GM21576 (cell line): Measurements from ENCODE around the gene TROAP.
A peak's percentile ranks its signal among the peaks of the same experiment; 100 is the strongest.
"Not testable (repeated sequence)": the region's sequence is repeated elsewhere in the genome, so short reads cannot be mapped to it uniquely, and the experiment has no call there.

ENCODE experiments used
- ATAC-seq: cut with Tn5 transposase; IDR thresholded peaks from one replicate; pipeline ENCODE4 v1.9.1; 2021; ENCODE audit warnings: mild to moderate bottlenecking, moderate library complexity; ENCODE audit not compliant: unreplicated experiment

Gene TROAP, protein sequence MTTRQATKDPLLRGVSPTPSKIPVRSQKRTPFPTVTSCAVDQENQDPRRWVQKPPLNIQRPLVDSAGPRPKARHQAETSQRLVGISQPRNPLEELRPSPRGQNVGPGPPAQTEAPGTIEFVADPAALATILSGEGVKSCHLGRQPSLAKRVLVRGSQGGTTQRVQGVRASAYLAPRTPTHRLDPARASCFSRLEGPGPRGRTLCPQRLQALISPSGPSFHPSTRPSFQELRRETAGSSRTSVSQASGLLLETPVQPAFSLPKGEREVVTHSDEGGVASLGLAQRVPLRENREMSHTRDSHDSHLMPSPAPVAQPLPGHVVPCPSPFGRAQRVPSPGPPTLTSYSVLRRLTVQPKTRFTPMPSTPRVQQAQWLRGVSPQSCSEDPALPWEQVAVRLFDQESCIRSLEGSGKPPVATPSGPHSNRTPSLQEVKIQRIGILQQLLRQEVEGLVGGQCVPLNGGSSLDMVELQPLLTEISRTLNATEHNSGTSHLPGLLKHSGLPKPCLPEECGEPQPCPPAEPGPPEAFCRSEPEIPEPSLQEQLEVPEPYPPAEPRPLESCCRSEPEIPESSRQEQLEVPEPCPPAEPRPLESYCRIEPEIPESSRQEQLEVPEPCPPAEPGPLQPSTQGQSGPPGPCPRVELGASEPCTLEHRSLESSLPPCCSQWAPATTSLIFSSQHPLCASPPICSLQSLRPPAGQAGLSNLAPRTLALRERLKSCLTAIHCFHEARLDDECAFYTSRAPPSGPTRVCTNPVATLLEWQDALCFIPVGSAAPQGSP

DNA sequence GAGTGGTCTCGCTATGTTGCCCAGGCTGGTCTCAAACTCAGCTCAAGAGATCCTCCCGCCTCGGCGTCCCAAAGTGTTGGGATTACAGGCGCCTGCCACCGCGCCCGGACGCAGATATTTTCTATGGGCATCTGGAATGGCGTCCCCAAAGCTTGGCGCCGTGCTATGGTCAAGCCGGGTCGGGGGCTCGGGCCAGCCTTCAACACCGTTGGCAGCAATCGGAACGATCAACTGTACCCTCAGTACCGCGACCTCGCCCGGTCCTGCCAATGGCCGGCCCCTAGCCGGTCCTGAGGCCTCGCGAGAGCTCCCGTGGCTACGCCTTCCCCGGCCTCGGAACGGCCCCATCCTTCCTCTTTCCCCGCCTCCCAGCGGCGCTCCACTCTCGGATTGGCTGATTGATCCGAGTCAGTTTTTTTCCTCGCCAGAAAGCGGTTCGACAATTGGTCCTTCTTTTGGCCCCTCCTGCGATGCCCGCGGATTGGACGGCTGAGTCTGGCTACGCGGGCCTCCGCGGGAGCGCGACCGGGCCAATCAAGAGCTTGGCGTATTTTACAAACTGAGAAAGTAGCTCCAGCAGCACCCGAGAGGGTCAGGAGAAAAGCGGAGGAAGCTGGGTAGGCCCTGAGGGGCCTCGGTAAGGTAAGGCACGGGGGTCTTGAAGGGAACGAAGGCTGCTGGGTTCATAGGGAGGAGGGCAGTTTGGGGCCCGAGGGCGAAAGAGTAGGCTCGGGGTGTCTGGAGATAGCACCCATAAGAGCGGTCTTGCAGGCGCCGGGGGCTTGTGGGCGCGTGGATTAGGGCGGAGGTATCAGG lies at the start of gene TROAP:
TSS of gene TROAP (plus strand) at position 548 of the 816 bp plus-strand sequence. CDS start 354 bp downstream, outside the sequence.
- ATAC-seq, result peak; percentile 97

- ATAC-seq, result no peak
Observed at GRCh38 chr12:49273726-49274395, 49.2 kb upstream of the TROAP start.

DNA sequence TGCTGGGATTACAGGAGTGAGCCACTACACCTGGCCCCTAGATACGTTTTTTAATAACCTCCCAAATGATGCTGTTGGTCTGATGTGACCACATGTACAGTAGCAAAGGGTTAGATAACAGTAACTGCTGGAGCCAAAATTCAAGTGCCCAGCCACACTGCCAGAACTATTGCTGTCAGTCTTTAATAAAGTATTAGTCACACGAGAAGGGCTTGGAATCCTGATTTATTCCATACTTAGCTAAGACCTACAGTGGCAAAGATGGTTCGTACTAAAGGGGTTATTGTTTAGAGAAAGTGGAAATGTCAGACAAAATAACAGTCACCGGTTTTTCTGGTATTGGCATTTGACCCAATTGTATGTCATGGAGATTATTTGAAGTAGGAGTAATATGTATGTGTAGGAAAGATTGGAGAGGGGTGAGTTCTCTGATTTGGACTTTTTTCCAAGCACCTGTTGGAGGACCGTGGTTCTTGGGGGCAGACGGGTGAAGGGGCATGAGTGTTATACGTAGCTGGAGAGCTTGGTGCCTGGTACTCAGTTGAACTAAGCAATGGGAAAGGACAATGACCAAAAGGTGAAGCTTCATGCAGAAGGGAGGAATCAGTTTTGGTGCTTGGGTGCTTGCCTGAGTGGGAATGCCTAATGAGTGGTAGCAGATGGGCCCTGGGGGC lies 48.5 kb upstream of the TROAP start:
- ATAC-seq, result no peak

DNA sequence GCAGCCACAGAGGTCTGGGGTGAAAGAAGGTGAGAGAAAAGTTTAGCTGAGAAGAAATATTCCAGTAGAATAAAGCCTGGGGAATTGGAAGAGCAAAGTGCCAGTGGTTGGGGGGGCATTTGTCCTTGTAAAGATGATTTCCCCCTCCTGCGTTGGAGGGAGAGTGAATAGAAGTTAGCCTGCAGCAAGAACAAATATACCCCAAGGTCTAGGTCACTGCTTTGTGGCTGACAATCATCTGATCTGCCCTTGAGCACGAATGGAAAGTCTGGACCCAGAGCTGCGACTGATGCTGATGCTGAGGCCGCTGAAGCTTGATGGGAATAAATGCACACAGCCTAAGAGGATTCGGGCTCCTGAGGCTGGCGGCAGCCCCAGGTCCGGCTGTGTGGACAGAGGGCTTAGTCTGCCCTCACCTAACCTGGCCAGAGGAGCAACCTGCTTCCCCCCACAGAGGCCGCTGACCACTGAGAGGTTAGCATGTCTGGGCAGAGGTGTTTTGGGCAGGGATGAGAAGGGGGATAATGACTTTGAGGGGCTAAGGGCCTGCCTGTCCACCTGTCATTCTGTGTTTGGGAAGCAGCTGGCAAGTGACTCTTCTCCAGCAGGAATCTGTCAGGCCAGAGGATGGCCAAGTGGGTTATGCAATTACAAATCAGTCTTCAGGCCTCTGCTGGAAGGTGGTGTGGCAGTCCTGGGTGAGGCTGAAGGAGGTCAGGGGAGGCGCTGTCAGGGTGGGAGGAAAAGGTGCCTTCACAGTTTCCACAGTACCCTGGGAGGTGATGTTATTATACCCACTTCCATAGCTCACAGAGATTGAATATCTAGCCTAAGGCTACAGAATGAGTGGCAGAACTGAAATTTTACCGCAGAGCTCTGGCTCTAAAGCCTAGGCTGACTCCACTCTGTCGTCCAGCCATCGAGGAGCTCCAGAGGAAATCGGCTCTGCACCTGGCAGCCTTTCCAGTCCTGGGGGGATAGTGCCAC lies 46.5 kb upstream of the TROAP start:
- ATAC-seq, result no peak

DNA sequence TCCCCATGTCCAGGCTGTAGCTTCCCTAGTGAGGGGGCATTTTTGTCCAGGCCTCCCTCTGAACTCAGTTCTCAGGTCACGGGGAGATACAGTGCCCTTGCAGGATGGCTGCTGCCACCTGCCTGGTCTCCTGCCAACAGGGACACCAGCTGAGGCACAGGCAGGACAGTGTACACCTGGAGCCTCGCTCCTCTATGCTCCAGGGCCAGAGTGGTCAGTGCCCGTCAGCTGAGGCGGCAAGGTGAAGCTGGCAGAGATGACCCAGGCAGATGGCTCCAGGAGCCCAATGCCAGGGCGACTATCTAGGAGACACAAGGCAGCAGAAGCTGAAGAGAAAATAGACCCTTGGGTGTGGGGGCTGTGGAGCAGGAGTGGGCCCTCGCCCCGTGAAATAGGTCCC lies 45.6 kb upstream of the TROAP start:
- ATAC-seq, result no peak

DNA sequence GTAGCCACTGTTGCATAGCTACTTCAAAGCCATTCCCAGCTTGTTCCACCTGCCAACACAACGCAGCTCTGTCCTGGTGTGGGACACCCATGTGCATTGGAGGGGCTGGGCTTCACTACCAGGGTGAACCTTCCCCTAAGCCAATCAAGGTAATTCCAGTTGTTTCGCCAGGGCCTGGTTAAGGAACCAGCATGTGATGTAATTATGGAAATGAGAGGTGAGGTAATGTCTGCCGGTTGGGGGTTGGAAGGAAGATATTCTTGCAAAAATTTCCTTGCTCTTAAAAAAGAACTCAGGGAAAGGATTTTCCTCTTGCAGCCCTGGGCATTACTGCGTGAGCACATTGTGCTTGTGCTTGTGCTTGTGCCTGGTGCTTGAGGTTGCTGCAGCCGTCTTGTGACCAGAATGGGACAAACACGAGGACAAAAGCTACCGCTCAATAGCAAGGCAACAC lies 43.3 kb upstream of the TROAP start:
- no peak for ATAC-seq

- ATAC-seq, result not testable (repeated sequence)
Observed at GRCh38 chr12:49280545-49280944, 42.5 kb upstream of the TROAP start.

DNA sequence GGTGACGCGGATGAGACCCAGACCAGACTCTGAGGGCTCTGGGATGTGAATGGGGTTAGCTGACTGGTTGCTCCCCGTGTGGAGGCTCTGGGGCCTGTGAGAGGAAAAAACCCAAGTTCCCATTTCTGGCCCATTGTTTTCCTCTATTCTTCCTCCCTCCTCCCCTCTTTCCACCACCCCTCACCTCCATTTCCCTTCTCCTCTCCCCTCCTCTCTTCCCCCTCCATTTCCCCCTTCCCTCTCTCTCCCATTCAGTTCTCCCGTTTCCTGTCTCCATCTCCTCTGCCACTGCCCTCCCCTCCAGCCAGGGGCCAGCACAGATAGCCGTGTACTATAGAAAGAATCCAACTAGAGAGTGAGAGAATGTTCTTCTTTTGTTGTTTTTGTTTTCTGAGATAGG lies 40.8 kb upstream of the TROAP start:
- ATAC-seq, result no peak

DNA sequence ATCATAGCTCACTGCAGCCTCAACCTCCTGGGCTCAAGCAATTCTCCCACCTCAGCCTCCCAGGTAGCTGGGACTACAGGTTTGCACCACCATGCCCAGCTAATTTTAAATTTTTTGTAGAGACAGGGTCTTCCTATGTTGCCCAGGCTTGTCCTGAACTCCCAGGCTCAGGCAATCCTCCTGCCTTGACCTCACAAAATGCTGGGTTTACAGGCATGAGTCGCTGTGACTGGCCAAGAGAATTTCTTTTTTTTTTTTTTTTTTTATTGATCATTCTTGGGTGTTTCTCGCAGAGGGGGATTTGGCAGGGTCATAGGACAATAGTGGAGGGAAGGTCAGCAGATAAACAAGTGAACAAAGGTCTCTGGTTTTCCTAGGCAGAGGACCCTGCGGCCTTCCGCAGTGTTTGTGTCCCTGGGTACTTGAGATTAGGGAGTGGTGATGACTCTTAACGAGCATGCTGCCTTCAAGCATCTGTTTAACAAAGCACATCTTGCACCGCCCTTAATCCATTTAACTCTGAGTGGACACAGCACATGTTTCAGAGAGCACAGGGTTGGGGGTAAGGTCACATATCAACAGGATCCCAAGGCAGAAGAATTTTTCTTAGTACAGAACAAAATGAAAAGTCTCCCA lies 40.2 kb upstream of the TROAP start:
- not testable (repeated sequence) for ATAC-seq

- no peak for ATAC-seq
Observed at GRCh38 chr12:49283541-49284429, 39.3 kb upstream of the TROAP start.

GRCh38 chr12:49284672-49285071 lies 38.4 kb upstream of the TROAP start:
- ATAC-seq, result no peak

DNA sequence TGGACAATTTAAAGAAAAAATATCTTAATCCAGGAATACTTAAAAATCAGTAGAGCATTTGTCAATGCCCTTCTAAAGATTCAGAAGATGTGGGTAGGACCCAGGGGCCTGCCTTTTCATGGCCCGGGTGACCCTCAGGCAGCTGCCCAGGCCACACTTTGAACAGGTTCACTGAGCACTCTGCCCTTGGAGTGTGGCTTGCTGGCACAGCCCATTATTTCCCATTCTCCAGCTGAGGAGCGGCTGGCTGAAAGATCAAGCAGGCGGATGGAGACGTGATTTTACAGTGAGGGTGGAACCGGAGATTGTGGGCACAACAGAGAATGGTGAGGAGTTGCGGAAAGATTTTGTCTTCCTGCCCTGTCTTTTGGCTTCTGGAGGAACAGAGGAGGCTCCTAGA lies 35.2 kb upstream of the TROAP start:
- ATAC-seq, result no peak

DNA sequence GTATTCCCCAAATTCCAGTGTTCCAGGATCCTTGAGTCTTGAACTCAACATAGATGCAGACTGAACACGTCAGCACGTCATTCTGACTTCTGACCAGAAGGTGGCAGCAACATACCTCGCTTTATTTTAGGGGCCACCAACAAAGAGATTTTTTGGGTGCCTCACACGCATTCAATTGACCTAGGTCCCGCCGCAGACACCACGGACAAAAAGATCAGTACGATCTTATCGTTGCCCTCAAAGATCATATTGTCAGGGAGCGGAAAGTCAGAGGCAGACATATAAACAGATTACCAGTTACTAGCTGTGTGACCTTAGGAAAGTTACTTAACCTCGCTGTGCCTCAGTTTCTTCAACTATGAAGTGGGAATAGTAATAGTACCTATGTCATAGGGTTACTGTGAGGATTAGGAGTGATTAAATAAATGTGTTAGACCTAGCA lies 34.6 kb upstream of the TROAP start:
- no peak for ATAC-seq

DNA sequence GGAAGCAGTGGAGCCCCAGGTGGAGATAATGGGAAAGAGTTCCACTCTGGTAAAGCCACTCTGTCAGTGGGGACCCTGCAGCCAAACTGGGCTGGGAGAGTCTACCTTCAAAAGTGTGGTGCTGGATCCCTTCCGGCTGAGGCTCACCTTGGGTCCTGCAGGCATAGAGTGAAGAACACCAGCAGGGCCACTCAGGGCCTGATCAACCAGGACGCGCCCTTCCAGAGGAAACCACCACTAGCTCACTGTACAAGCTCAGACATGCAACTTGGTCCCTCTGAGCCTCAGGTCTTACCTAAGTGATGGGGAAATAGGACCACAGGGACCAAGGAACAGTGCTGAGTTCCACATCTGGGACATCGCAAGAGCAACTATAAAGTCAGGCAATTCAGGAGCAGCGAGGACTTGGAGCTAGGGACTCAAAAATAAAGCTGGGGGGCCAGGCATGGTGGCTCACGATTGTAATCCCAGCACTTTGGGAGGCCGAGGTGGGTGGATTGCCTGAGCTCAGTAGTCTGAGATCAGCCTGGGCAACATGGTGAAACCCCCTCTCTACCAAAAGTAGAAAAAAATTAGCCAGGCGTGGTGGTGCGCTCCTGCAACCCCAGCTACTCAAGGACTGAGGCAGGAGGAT lies 34.0 kb upstream of the TROAP start:
- ATAC-seq, result no peak

DNA sequence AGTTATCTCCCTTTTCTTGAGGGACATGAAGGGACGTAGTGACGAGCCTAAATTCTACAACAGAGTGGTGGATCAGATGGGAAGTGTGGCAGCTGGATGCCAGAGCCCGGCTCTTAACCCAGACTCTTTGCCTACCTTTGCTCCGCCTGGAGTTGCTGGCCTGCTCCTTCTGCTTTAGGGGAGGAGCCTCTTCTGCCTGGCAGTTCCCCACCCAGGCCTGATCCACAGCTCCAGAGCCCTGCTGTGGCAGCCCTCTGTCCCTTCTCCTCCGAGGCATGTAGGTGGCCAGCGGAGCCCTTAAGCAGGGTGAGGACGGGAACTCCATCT lies 30.4 kb upstream of the TROAP start:
- ATAC-seq, result no peak

GRCh38 chr12:49293056-49293956 lies 29.7 kb upstream of the TROAP start:
- no peak for ATAC-seq
